PC-3 (cell line): Measurements from ENCODE around the gene DNAH10.

Experiments
- EZH2 ChIP-seq: fragments of 300-600 bp; sonication (generic); IDR thresholded peaks from one replicate; pipeline ENCODE4 v1.6.1; 2017; ENCODE audit warnings: antibody characterized with exemption, mild to moderate bottlenecking, low read length; ENCODE audit not compliant: unreplicated experiment
- EZH2phosphoT487 ChIP-seq: fragments of 300-600 bp; sonication (generic); IDR thresholded peaks from 2 replicates; pipeline ENCODE4 v1.6.1; 2018; ENCODE audit warnings: mild to moderate bottlenecking, antibody characterized with exemption, low read length, borderline replicate concordance
- TF ChIP-seq, protein P1 (sequence below): fragments of 300-600 bp; sonication (generic); conservative IDR thresholded peaks from 2 replicates; pipeline ENCODE4 v1.5.1; 2017; ENCODE audit warnings: antibody characterized with exemption, low read depth, mild to moderate bottlenecking, low read length

DNA sequence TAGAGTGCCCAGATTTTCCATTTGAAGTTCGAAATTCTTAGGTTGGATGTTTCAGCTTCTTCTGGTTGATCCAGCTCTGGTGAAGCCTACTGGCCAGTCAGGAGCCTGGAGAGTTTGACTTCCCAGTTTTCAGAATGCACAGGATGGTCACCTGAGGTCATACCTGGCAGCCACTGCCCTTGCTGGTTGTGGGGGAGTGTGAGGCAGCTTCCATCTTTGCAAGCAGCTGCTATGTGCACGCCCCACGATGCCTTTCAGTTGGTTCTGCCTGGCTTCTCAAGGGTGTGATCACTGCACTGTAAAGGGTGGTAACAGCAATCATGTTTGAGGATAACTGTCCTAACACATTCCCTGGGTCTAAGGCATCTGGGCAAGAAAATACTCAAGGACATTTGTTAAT, 195.1 kb downstream of the DNAH10 start:
- TF ChIP-seq EZH2 (no peak), EZH2phosphoT487 (no peak)
- TF ChIP-seq, protein P1, sequence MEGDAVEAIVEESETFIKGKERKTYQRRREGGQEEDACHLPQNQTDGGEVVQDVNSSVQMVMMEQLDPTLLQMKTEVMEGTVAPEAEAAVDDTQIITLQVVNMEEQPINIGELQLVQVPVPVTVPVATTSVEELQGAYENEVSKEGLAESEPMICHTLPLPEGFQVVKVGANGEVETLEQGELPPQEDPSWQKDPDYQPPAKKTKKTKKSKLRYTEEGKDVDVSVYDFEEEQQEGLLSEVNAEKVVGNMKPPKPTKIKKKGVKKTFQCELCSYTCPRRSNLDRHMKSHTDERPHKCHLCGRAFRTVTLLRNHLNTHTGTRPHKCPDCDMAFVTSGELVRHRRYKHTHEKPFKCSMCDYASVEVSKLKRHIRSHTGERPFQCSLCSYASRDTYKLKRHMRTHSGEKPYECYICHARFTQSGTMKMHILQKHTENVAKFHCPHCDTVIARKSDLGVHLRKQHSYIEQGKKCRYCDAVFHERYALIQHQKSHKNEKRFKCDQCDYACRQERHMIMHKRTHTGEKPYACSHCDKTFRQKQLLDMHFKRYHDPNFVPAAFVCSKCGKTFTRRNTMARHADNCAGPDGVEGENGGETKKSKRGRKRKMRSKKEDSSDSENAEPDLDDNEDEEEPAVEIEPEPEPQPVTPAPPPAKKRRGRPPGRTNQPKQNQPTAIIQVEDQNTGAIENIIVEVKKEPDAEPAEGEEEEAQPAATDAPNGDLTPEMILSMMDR: no peak
